DMS 273 treated with DMSO at 0.1 percent for 48 hours (cell line): ENCODE measurements around the gene PIK3CG.
"Not testable (repeated sequence)": the region's sequence is repeated elsewhere in the genome, so short reads cannot be mapped to it uniquely, and the experiment has no call there.

Experiments
- DNase-seq: peaks from one replicate; lab custom pipeline; 2025; lab: John Stamatoyannopoulos, UW

Gene PIK3CG

GRCh38 chr7:106865130-106866041 is at the start of gene PIK3CG:
TSS of gene PIK3CG (plus strand) at chr7:106865282. CDS start at chr7:106867562, 2,280 bp downstream.
- no peak for DNase-seq

GRCh38 chr7:106817098-106817497 is 48.0 kb upstream of the PIK3CG start:
- no peak for DNase-seq

GRCh38 chr7:106818736-106819135 is 46.3 kb upstream of the PIK3CG start:
- no peak for DNase-seq

- no peak for DNase-seq
Observed at GRCh38 chr7:106819546-106819945, 45.5 kb upstream of the PIK3CG start.

- DNase-seq = no peak
Observed at GRCh38 chr7:106820321-106821217, 44.5 kb upstream of the PIK3CG start.

- DNase-seq = no peak
Observed at GRCh38 chr7:106823631-106824030, 41.5 kb upstream of the PIK3CG start.

GRCh38 chr7:106824458-106824857 is 40.6 kb upstream of the PIK3CG start:
- DNase-seq = no peak

GRCh38 chr7:106827626-106828025 is 37.5 kb upstream of the PIK3CG start:
- DNase-seq = no peak

- DNase-seq = no peak
Observed at GRCh38 chr7:106829496-106829895, 35.6 kb upstream of the PIK3CG start.

GRCh38 chr7:106830896-106831295 is 34.2 kb upstream of the PIK3CG start:
- not testable (repeated sequence) for DNase-seq

GRCh38 chr7:106836816-106837215 is 28.3 kb upstream of the PIK3CG start:
- no peak for DNase-seq

GRCh38 chr7:106839511-106839910 is 25.6 kb upstream of the PIK3CG start:
- no peak for DNase-seq

- no peak for DNase-seq
Observed at GRCh38 chr7:106840342-106840741, 24.7 kb upstream of the PIK3CG start.

- no peak for DNase-seq
Observed at GRCh38 chr7:106841896-106842390, 23.1 kb upstream of the PIK3CG start.

- DNase-seq = no peak
Observed at GRCh38 chr7:106844279-106844997, 20.6 kb upstream of the PIK3CG start.

- DNase-seq = no peak
Observed at GRCh38 chr7:106848049-106848448, 17.0 kb upstream of the PIK3CG start.

- DNase-seq = no peak
Observed at GRCh38 chr7:106848851-106849442, 16.1 kb upstream of the PIK3CG start.

GRCh38 chr7:106851632-106852031 is 13.4 kb upstream of the PIK3CG start:
- not testable (repeated sequence) for DNase-seq

- DNase-seq = no peak
Observed at GRCh38 chr7:106853250-106853908, 11.7 kb upstream of the PIK3CG start.

- no peak for DNase-seq
Observed at GRCh38 chr7:106855540-106856132, 9.4 kb upstream of the PIK3CG start.
